PFSK-1 (cell line): ENCODE results near the gene CKAP5.

ENCODE experiments used
- FOXP2 ChIP-seq: optimal IDR thresholded peaks from 2 replicates; pipeline ENCODE3; 2011; ENCODE audit warnings: borderline replicate concordance, control low read depth, inconsistent platforms; ENCODE audit not compliant: insufficient read depth; ENCODE audit errors: extremely low read length, extremely low read depth
- POLR2AphosphoS5 ChIP-seq: IDR thresholded peaks from 2 replicates; pipeline ENCODE4 v1.6.1; 2012; ENCODE audit warnings: low read depth, mild to moderate bottlenecking, control low read depth, low read length, moderate library complexity
- REST ChIP-seq, 2 experiments: IDR thresholded peaks; 2 replicates each; pipeline versions ENCODE4 v1.6.1 to v1.8.0; 2011 to 2012; ENCODE audit warnings: low read depth in 2 of 2, low read length in 2 of 2, control low read depth in 1 of 2, inconsistent platforms in 1 of 2, mild to moderate bottlenecking in 1 of 2, moderate library complexity in 1 of 2; ENCODE audit not compliant: insufficient read depth in 1 of 2
- SIN3A ChIP-seq: IDR thresholded peaks from 2 replicates; pipeline ENCODE4 v1.6.1; 2012; ENCODE audit warnings: mild to moderate bottlenecking, low read length, moderate library complexity, borderline replicate concordance; ENCODE audit not compliant: insufficient read depth
- TAF1 ChIP-seq: IDR thresholded peaks from 2 replicates; pipeline ENCODE4 v1.6.1; 2012; ENCODE audit warnings: low read length, control low read depth, borderline replicate concordance; ENCODE audit not compliant: insufficient read depth

Gene CKAP5

GRCh38 chr11:46727952-46728658 lies 118.0 kb downstream of the CKAP5 start:
- TF ChIP-seq SIN3A, result no peak
- no peak for TF ChIP-seq REST (IDR thresholded peaks at IDR 0.05; ENCODE audit: insufficient read depth in 1 of 2, low read depth in 2 of 2, low read length in 2 of 2)
- TF ChIP-seq TAF1, result no peak
- no peak for TF ChIP-seq POLR2AphosphoS5
- TF ChIP-seq FOXP2, result no peak

GRCh38 chr11:46726206-46726862 lies 119.7 kb downstream of the CKAP5 start:
- TF ChIP-seq FOXP2 (no peak), REST (IDR thresholded peaks at IDR 0.05; ENCODE audit: insufficient read depth in 1 of 2, low read depth in 2 of 2, low read length in 2 of 2) (no peak), TAF1 (no peak), POLR2AphosphoS5 (no peak), SIN3A (no peak)

- TF ChIP-seq SIN3A (no peak), TAF1 (no peak), REST (IDR thresholded peaks at IDR 0.05; ENCODE audit: insufficient read depth in 1 of 2, low read depth in 2 of 2, low read length in 2 of 2) (no peak), FOXP2 (no peak), POLR2AphosphoS5 (no peak)
Measured at GRCh38 chr11:46725338-46726205, 120.5 kb downstream of the CKAP5 start.

GRCh38 chr11:46724088-46724487 lies 122.0 kb downstream of the CKAP5 start:
- no peak for TF ChIP-seq POLR2AphosphoS5
- TF ChIP-seq SIN3A, result no peak
- TF ChIP-seq TAF1, result no peak
- no peak for TF ChIP-seq REST (IDR thresholded peaks at IDR 0.05; ENCODE audit: insufficient read depth in 1 of 2, low read depth in 2 of 2, low read length in 2 of 2)
- TF ChIP-seq FOXP2, result no peak
